HL-60 (cell line): ENCODE measurements around the gene ZIC5.

ENCODE experiments used
- GABPA ChIP-seq: IDR thresholded peaks from 2 replicates; pipeline ENCODE4 v1.6.1; 2012; ENCODE audit warnings: low read depth
- POLR2AphosphoS5 ChIP-seq: IDR thresholded peaks from 2 replicates; pipeline ENCODE4 v1.6.1; 2012; ENCODE audit warnings: low read depth
- TF ChIP-seq, protein P1 (sequence below): IDR thresholded peaks from one replicate; pipeline ENCODE4 v1.5.1; 2011; ENCODE audit warnings: low read length, control low read depth, inconsistent platforms; ENCODE audit not compliant: insufficient read depth

DNA sequence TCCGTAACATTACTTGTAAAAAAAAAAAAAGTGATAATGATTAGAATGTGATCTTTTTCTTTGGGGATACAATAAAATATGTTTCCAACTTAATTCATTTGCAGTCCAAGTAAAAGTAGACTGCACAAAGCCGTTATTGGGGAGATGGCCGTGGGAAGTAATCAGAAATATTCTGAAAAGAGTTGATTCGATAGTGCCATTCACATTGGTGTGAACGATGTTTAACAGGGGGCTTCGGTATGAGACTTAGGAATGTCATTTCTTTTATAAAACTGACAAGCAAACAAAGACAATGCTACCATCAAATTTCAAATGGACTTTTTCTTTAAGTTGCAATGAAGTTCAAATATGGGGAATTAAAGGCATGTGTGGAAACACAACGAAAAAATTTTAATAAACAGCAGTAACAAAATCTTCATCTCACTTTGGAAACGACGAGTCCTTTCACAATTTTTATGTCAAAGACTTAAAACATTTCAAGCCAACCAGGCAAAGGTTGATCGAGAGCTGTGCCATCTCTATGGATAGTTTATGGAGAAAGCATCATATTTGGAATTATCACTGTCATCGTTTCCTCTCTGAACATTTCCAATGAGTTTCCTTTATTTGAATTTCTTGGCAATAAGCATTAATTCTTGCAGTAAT, 1.7 kb upstream of the ZIC5 start:
- TF ChIP-seq, protein P1, sequence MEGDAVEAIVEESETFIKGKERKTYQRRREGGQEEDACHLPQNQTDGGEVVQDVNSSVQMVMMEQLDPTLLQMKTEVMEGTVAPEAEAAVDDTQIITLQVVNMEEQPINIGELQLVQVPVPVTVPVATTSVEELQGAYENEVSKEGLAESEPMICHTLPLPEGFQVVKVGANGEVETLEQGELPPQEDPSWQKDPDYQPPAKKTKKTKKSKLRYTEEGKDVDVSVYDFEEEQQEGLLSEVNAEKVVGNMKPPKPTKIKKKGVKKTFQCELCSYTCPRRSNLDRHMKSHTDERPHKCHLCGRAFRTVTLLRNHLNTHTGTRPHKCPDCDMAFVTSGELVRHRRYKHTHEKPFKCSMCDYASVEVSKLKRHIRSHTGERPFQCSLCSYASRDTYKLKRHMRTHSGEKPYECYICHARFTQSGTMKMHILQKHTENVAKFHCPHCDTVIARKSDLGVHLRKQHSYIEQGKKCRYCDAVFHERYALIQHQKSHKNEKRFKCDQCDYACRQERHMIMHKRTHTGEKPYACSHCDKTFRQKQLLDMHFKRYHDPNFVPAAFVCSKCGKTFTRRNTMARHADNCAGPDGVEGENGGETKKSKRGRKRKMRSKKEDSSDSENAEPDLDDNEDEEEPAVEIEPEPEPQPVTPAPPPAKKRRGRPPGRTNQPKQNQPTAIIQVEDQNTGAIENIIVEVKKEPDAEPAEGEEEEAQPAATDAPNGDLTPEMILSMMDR: no peak
- TF ChIP-seq GABPA (no peak), POLR2AphosphoS5 (no peak)
